HepG2 (cell line): ENCODE measurements around the gene NUP62. TPM values are rescaled to one million over a fixed set of nuclear protein-coding genes. Genes with fewer than 3 reads are reported as not detected.
A peak's percentile ranks its signal among the peaks of the same experiment; 100 is the strongest.

Experiments used
- ATF7-NPFF ChIP-seq: sonication (generic); formaldehyde crosslinking; IDR thresholded peaks from 2 replicates; pipeline ENCODE4 v1.8.1; 2023; ENCODE audit warnings: mild to moderate bottlenecking, low read depth, missing genetic modification reagents, moderate library complexity
- HNRNPL ChIP-seq: fragments of 200-400 bp; formaldehyde crosslinking; IDR thresholded peaks from 2 replicates; pipeline ENCODE4 v1.6.1; 2017; ENCODE audit warnings: mild to moderate bottlenecking, low read depth, low read length
- KAT7 ChIP-seq: IDR thresholded peaks from 2 replicates; pipeline ENCODE4 v1.6.1; 2018; ENCODE audit warnings: borderline replicate concordance, missing compliant biosample characterization
- MED1 ChIP-seq: sonication (generic); formaldehyde crosslinking; IDR thresholded peaks from 2 replicates; pipeline ENCODE4 v1.4.0; 2020; ENCODE audit warnings: missing genetic modification reagents
- NFRKB ChIP-seq: fragments of 450-650 bp; IDR thresholded peaks from 2 replicates; pipeline ENCODE4 v1.6.1; 2017
- NRL ChIP-seq: sonication (generic); formaldehyde crosslinking; IDR thresholded peaks from 2 replicates; pipeline ENCODE4 v1.5.0; 2020; ENCODE audit warnings: missing genetic modification reagents, mild to moderate bottlenecking, moderate library complexity, borderline replicate concordance
- ONECUT2 ChIP-seq: sonication (generic); formaldehyde crosslinking; IDR thresholded peaks from 2 replicates; pipeline ENCODE4 v1.4.0; 2020; ENCODE audit warnings: missing genetic modification reagents
- PTBP1 ChIP-seq: fragments of 200-400 bp; formaldehyde crosslinking; IDR thresholded peaks from 2 replicates; pipeline ENCODE4 v1.6.1; 2018; ENCODE audit warnings: low read length, low read depth; ENCODE audit not compliant: poor library complexity, severe bottlenecking
- SNAI1 ChIP-seq: sonication (generic); formaldehyde crosslinking; IDR thresholded peaks from 2 replicates; pipeline ENCODE4 v1.5.0; 2020; ENCODE audit warnings: mild to moderate bottlenecking, missing genetic modification reagents, borderline replicate concordance
- STAT5B ChIP-seq: sonication (generic); formaldehyde crosslinking; IDR thresholded peaks from 2 replicates; pipeline ENCODE4 v1.4.0; 2020; ENCODE audit warnings: missing genetic modification reagents
- ZFYVE20 ChIP-seq: sonication (generic); formaldehyde crosslinking; IDR thresholded peaks from 2 replicates; pipeline ENCODE4 v1.8.0; 2023; ENCODE audit warnings: low read depth, mild to moderate bottlenecking, moderate library complexity, missing genetic modification reagents, borderline replicate concordance
- ZKSCAN5 ChIP-seq: sonication (generic); formaldehyde crosslinking; IDR thresholded peaks from 2 replicates; pipeline ENCODE4 v1.5.1; 2020; ENCODE audit warnings: mild to moderate bottlenecking, missing genetic modification reagents
- ZNF24 ChIP-seq: fragments of 450-650 bp; IDR thresholded peaks from 2 replicates; pipeline ENCODE4 v1.6.1; 2017; ENCODE audit warnings: antibody characterized with exemption, mild to moderate bottlenecking
- ZNF530 ChIP-seq: sonication (generic); formaldehyde crosslinking; IDR thresholded peaks from 2 replicates; pipeline ENCODE4 v1.5.0; 2020; ENCODE audit warnings: low read depth, mild to moderate bottlenecking, missing genetic modification reagents
- ZNF703 ChIP-seq: sonication (generic); formaldehyde crosslinking; IDR thresholded peaks from 2 replicates; pipeline ENCODE4 v1.5.1; 2020; ENCODE audit warnings: missing genetic modification reagents, mild to moderate bottlenecking, moderate library complexity, borderline replicate concordance
- ZNF737 ChIP-seq: sonication (generic); formaldehyde crosslinking; IDR thresholded peaks from 2 replicates; pipeline ENCODE4 v1.5.0; 2020; ENCODE audit warnings: missing genetic modification reagents, mild to moderate bottlenecking, borderline replicate concordance
- polyA plus RNA-seq, 8 experiments: library from polyadenylated mRNA; depleted of rRNA in 3 of 8; stranded (reverse) in 7 of 8; unstranded in 1 of 8; fragments of >200 nt; fragmentation: Illumina TruSeq in 4 of 8; extraction: Trizol in 4 of 8; gene quantifications; 2 replicates each; pipeline versions ENCODE4 v1.2.1 to v1.2.3, GENCODE V29; 2011 to 2016; ENCODE audit warnings: low read depth in 4 of 8, missing spikeins in 1 of 8, mixed read lengths in 1 of 8; ENCODE audit not compliant: insufficient read depth in 1 of 8
- total RNA-seq, 5 experiments: library from RNA; depleted of rRNA; stranded (reverse); fragments of >200 nt; fragmentation: Illumina TruSeq; extraction: Trizol; gene quantifications; 2 replicates each; pipeline ENCODE4 v1.2.3, GENCODE V29; 2016; ENCODE audit warnings: low read depth in 1 of 5
- TF ChIP-seq, protein P1 (sequence below): sonication (generic); formaldehyde crosslinking; IDR thresholded peaks from 2 replicates; pipeline ENCODE4 v1.4.0; 2020; ENCODE audit warnings: low read depth, missing genetic modification reagents
- TF ChIP-seq, protein P2 (sequence below): sonication (generic); formaldehyde crosslinking; IDR thresholded peaks from 2 replicates; pipeline ENCODE4 v1.9.0; 2022; ENCODE audit warnings: missing genetic modification reagents, mild to moderate bottlenecking, borderline replicate concordance
- TF ChIP-seq, protein P3 (sequence below): sonication (generic); formaldehyde crosslinking; IDR thresholded peaks from 2 replicates; pipeline ENCODE4 v1.5.0; 2020; ENCODE audit warnings: mild to moderate bottlenecking, missing genetic modification reagents
- TF ChIP-seq, protein P4 (sequence below): sonication (generic); formaldehyde crosslinking; IDR thresholded peaks from 2 replicates; pipeline ENCODE4 v1.4.0; 2020; ENCODE audit warnings: mild to moderate bottlenecking, low read depth, missing genetic modification reagents

Gene NUP62
- total and polyA plus RNA-seq, 2 of the 13 experiments (the other 11 are each of a cell fraction or from before 2014, with no cell fraction given), result 16.5 to 41.5 TPM

DNA sequence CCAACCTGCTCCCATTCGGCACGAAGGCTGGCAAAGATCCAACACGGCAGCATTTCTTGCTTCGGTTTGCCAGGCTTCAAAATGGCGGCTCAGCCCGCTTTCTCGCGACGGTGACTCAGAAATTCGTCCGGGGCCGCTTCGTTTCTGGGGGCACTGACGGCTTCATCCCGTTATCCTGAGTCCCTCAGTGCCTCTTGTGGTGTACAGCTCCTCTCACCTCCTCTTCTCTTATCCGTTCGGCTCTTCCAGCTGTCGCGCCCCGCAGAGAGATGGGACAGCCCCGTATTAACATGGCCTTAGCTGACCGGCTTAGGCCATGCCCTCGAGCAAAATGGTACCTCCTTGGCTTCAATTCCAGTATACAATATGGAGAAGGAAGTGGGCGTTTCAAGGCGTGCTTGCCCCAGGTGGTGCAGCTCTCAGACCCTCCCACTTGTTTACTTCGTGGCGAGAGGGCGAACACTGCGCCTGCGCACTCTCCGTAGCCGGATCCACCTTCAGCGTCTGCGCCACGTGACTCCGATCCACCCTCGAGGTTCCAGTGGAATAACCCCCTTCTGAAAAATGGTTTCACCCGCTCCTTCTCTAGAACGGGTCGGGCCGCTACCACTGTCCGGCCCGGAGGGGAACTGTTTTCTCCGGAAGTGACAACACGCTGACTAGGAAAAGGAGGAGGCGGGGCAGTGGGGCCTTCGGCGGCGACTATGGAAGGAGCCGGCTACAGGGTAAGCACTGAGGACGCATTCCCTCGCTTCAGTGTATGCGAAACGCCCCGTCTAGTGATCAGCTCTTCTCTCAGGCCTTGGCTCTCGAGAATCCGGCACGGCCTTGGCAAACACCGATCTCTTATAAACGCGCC, 52.1 kb downstream of the NUP62 start, which contains the start of the genes AKT1S1 and TBC1D17 (continued):
- TF ChIP-seq ZNF703 (CRISPR knock-in tag) (no peak), ZNF737 (CRISPR knock-in tag) (no peak), SNAI1 (no peak), NFRKB (peak; percentile 35), ZFYVE20 (CRISPR knock-in tag) (no peak), ZNF24 (no peak), ZNF530 (CRISPR knock-in tag) (no peak), STAT5B (CRISPR knock-in tag) (no peak), MED1 (CRISPR knock-in tag) (no peak; the same call in 1 of the 2 replicates), KAT7 (peak; percentile 15; the same call in 1 of the 2 replicates), ONECUT2 (no peak), PTBP1 (no peak), ZKSCAN5 (CRISPR knock-in tag) (no peak), ATF7-NPFF (CRISPR knock-in tag) (no peak), HNRNPL (no peak), NRL (CRISPR knock-in tag) (no peak)
- TF ChIP-seq, protein P1, sequence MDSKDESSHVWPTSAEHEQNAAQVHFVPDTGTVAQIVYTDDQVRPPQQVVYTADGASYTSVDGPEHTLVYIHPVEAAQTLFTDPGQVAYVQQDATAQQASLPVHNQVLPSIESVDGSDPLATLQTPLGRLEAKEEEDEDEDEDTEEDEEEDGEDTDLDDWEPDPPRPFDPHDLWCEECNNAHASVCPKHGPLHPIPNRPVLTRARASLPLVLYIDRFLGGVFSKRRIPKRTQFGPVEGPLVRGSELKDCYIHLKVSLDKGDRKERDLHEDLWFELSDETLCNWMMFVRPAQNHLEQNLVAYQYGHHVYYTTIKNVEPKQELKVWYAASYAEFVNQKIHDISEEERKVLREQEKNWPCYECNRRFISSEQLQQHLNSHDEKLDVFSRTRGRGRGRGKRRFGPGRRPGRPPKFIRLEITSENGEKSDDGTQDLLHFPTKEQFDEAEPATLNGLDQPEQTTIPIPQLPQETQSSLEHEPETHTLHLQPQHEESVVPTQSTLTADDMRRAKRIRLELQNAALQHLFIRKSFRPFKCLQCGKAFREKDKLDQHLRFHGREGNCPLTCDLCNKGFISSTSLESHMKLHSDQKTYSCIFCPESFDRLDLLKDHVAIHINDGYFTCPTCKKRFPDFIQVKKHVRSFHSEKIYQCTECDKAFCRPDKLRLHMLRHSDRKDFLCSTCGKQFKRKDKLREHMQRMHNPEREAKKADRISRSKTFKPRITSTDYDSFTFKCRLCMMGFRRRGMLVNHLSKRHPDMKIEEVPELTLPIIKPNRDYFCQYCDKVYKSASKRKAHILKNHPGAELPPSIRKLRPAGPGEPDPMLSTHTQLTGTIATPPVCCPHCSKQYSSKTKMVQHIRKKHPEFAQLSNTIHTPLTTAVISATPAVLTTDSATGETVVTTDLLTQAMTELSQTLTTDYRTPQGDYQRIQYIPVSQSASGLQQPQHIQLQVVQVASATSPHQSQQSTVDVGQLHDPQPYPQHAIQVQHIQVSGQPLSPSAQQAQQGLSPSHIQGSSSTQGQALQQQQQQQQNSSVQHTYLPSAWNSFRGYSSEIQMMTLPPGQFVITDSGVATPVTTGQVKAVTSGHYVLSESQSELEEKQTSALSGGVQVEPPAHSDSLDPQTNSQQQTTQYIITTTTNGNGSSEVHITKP (CRISPR knock-in tag), result peak; percentile 100
- TF ChIP-seq, protein P2, sequence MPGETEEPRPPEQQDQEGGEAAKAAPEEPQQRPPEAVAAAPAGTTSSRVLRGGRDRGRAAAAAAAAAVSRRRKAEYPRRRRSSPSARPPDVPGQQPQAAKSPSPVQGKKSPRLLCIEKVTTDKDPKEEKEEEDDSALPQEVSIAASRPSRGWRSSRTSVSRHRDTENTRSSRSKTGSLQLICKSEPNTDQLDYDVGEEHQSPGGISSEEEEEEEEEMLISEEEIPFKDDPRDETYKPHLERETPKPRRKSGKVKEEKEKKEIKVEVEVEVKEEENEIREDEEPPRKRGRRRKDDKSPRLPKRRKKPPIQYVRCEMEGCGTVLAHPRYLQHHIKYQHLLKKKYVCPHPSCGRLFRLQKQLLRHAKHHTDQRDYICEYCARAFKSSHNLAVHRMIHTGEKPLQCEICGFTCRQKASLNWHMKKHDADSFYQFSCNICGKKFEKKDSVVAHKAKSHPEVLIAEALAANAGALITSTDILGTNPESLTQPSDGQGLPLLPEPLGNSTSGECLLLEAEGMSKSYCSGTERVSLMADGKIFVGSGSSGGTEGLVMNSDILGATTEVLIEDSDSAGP (CRISPR knock-in tag), result 0 out of 2 replicates have a peak, but pooled peaks have one; percentile 5
- TF ChIP-seq, protein P3, sequence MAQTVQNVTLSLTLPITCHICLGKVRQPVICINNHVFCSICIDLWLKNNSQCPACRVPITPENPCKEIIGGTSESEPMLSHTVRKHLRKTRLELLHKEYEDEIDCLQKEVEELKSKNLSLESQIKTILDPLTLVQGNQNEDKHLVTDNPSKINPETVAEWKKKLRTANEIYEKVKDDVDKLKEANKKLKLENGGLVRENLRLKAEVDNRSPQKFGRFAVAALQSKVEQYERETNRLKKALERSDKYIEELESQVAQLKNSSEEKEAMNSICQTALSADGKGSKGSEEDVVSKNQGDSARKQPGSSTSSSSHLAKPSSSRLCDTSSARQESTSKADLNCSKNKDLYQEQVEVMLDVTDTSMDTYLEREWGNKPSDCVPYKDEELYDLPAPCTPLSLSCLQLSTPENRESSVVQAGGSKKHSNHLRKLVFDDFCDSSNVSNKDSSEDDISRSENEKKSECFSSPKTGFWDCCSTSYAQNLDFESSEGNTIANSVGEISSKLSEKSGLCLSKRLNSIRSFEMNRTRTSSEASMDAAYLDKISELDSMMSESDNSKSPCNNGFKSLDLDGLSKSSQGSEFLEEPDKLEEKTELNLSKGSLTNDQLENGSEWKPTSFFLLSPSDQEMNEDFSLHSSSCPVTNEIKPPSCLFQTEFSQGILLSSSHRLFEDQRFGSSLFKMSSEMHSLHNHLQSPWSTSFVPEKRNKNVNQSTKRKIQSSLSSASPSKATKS, result no peak
- TF ChIP-seq, protein P4, sequence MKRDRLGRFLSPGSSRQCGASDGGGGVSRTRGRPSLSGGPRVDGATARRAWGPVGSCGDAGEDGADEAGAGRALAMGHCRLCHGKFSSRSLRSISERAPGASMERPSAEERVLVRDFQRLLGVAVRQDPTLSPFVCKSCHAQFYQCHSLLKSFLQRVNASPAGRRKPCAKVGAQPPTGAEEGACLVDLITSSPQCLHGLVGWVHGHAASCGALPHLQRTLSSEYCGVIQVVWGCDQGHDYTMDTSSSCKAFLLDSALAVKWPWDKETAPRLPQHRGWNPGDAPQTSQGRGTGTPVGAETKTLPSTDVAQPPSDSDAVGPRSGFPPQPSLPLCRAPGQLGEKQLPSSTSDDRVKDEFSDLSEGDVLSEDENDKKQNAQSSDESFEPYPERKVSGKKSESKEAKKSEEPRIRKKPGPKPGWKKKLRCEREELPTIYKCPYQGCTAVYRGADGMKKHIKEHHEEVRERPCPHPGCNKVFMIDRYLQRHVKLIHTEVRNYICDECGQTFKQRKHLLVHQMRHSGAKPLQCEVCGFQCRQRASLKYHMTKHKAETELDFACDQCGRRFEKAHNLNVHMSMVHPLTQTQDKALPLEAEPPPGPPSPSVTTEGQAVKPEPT (CRISPR knock-in tag), result no peak
